ENCODE results near the gene ANO7.

DNA sequence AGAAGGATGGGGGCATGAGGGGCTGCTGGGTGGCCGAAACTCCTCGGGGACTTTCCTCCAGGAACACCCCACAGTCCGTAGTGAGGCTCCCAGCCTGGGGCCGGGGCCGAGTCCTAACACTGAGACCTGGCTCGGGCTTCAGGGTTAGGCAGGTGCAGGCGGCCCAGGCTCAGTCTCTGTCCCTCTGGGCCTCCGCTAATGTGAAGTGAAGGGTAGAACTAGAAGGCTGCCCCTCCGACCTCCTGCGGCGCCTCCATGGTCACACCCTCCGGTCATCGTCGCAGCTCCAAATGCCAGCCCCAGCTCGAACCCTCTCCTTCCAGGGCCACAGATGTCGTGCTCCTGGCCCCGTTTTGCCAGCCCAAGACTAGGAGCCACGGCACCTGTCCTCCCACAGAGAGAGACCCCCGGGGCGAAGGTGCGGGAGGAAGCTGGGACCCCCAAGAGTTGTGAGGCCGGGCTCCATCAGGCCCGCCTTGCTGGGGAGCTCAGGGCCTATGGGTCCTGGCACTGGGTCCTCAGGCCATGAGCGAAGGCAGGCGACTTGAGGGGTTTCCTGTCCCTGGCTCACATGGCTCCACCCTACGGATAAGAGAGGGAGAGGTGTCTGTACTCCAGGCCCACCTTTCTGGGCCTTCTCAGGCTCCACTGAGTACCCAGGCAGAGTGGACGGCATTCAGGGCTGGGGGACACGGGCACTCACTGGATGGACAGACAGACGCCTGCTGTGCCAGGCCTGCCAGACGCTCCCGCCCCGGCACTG lies 797 bp downstream of the ANO7 start:
- TF ChIP-seq, protein P1, sequence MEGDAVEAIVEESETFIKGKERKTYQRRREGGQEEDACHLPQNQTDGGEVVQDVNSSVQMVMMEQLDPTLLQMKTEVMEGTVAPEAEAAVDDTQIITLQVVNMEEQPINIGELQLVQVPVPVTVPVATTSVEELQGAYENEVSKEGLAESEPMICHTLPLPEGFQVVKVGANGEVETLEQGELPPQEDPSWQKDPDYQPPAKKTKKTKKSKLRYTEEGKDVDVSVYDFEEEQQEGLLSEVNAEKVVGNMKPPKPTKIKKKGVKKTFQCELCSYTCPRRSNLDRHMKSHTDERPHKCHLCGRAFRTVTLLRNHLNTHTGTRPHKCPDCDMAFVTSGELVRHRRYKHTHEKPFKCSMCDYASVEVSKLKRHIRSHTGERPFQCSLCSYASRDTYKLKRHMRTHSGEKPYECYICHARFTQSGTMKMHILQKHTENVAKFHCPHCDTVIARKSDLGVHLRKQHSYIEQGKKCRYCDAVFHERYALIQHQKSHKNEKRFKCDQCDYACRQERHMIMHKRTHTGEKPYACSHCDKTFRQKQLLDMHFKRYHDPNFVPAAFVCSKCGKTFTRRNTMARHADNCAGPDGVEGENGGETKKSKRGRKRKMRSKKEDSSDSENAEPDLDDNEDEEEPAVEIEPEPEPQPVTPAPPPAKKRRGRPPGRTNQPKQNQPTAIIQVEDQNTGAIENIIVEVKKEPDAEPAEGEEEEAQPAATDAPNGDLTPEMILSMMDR (IDR thresholded peaks at IDR 0.05) = no peak
- TF ChIP-seq POLR2AphosphoS5 (IDR thresholded peaks at IDR 0.05) (no peak), POLR2A (IDR thresholded peaks at IDR 0.05) (no peak)

Data from prostate gland (tissue), 2 donors.